K562 (cell line): ENCODE measurements around the gene ZNF276. TPM values are rescaled to one million over a fixed set of nuclear protein-coding genes. Genes with fewer than 3 reads are reported as not detected.
A peak's percentile ranks its signal among the peaks of the same experiment; 100 is the strongest.

Experiments
- BCL6 ChIP-seq: fragments of 250-450 bp; sonication (Bioruptor Pico); IDR thresholded peaks from 2 replicates; pipeline ENCODE4 v1.4.0; 2020
- BDP1 ChIP-seq: IDR thresholded peaks from 3 replicates; pipeline ENCODE4 v1.6.1; 2011; ENCODE audit not compliant: insufficient read length, insufficient read depth
- CCAR2 ChIP-seq: fragments of 200-400 bp; formaldehyde crosslinking; IDR thresholded peaks from 2 replicates; pipeline ENCODE4 v1.6.1; 2017; ENCODE audit warnings: mild to moderate bottlenecking, low read depth, low read length
- CTCF ChIP-seq, 3 experiments: IDR thresholded peaks in 2 of 3; conservative IDR thresholded peaks in 1 of 3; 2 replicates each; pipeline ENCODE4 v1.5.1; 2011 to 2012; ENCODE audit warnings: low read length in 3 of 3, mild to moderate bottlenecking in 3 of 3, control low read depth in 2 of 3, improper control_type of control experiment in 1 of 3, inconsistent platforms in 1 of 3, low read depth in 1 of 3, mixed read lengths in 1 of 3, moderate library complexity in 1 of 3; ENCODE audit not compliant: insufficient read depth in 2 of 3
- ERF ChIP-seq: fragments of 450-650 bp; formaldehyde crosslinking; IDR thresholded peaks from 2 replicates; pipeline ENCODE4 v1.4.0; 2020; ENCODE audit warnings: mild to moderate bottlenecking, mixed read lengths
- GATAD2A ChIP-seq: fragments of 450-650 bp; IDR thresholded peaks from 2 replicates; pipeline ENCODE4 v1.6.1; 2017
- HEY1 ChIP-seq: fragments of 250-450 bp; sonication (Bioruptor Pico); IDR thresholded peaks from 2 replicates; pipeline ENCODE4 v1.5.0; 2020; ENCODE audit warnings: mild to moderate bottlenecking, moderate library complexity, borderline replicate concordance
- IRF9 ChIP-seq: fragments of 450-650 bp; IDR thresholded peaks from 2 replicates; pipeline ENCODE4 v1.6.1; 2016; ENCODE audit warnings: missing biosample characterization, missing genetic modification characterization
- KDM2B ChIP-seq: fragments of 250-450 bp; sonication (Bioruptor Pico); IDR thresholded peaks from 2 replicates; pipeline ENCODE4 v1.8.0; 2021; ENCODE audit warnings: mild to moderate bottlenecking, moderate library complexity
- NEUROD1 ChIP-seq: fragments of 150-350 bp; IDR thresholded peaks from 2 replicates; pipeline ENCODE4 v1.6.1; 2014; ENCODE audit warnings: borderline replicate concordance, low read length, low read depth; ENCODE audit not compliant: partially characterized antibody
- NFE2 ChIP-seq: IDR thresholded peaks from 2 replicates; pipeline ENCODE4 v1.6.1; 2014; ENCODE audit warnings: antibody characterized with exemption, low read depth
- PHB ChIP-seq: fragments of 250-450 bp; sonication (Bioruptor Pico); IDR thresholded peaks from 2 replicates; pipeline ENCODE4 v1.5.0; 2021
- PML ChIP-seq: IDR thresholded peaks from 2 replicates; pipeline ENCODE4 v1.6.1; 2012; ENCODE audit warnings: low read length, inconsistent platforms
- POLR2B ChIP-seq: fragments of 450-650 bp; IDR thresholded peaks from 2 replicates; pipeline ENCODE4 v1.6.1; 2018; ENCODE audit warnings: low read depth; ENCODE audit not compliant: partially characterized antibody
- PTTG1 ChIP-seq: fragments of 450-650 bp; IDR thresholded peaks from 2 replicates; pipeline ENCODE4 v1.6.1; 2016; ENCODE audit warnings: low read depth, mild to moderate bottlenecking, missing genetic modification characterization, missing compliant biosample characterization
- RBBP5 ChIP-seq: fragments of 200-600 bp; sonication (generic); IDR thresholded peaks from 2 replicates; pipeline ENCODE4 v1.6.1; 2012; ENCODE audit warnings: borderline replicate concordance, mild to moderate bottlenecking, low read length, control low read depth, inconsistent platforms; ENCODE audit not compliant: insufficient read depth, poor library complexity, severe bottlenecking
- SRSF9 ChIP-seq: fragments of 200-400 bp; formaldehyde crosslinking; IDR thresholded peaks from 2 replicates; pipeline ENCODE4 v1.6.1; 2017; ENCODE audit warnings: low read depth, low read length, borderline replicate concordance
- TCFL5 ChIP-seq: fragments of 250-450 bp; sonication (Bioruptor Pico); conservative IDR thresholded peaks from 2 replicates; pipeline ENCODE4 v1.6.1; 2021; ENCODE audit warnings: mild to moderate bottlenecking, moderate library complexity, matching md5 sums
- THAP12 ChIP-seq: fragments of 250-450 bp; sonication (Bioruptor Pico); IDR thresholded peaks from 2 replicates; pipeline ENCODE4 v1.9.0; 2021; ENCODE audit warnings: mild to moderate bottlenecking, inconsistent platforms
- ZNF583 ChIP-seq: fragments of 250-450 bp; sonication (Bioruptor Pico); IDR thresholded peaks from 2 replicates; pipeline ENCODE4 v1.4.0; 2020
- ZNF589 ChIP-seq: fragments of 200-800 bp; sonication (Bioruptor generic); IDR thresholded peaks from 2 replicates; pipeline ENCODE4 v1.6.1; 2016; ENCODE audit warnings: low read depth, missing genetic modification characterization, missing compliant biosample characterization
- ZNF696 ChIP-seq: fragments of 250-450 bp; sonication (Bioruptor Pico); conservative IDR thresholded peaks from 2 replicates; pipeline ENCODE4 v1.4.0; 2020; ENCODE audit warnings: mild to moderate bottlenecking, moderate library complexity
- polyA plus RNA-seq, 8 experiments: library from polyadenylated mRNA; depleted of rRNA in 4 of 8; stranded (reverse) in 5 of 8; unstranded in 3 of 8; fragments of >200 nt; fragmentation: Nextera tagmentation in 2 of 8; fragmentation: Illumina TruSeq in 1 of 8; extraction: Ambion mirVana in 2 of 8; extraction: Trizol in 1 of 8; gene quantifications; 2 replicates each; pipeline versions ENCODE4 v1.2.1 to v1.2.3, GENCODE V29; 2011 to 2014; ENCODE audit warnings: inconsistent platforms in 1 of 8, missing spikeins in 1 of 8
- total RNA-seq, 7 experiments: library from RNA; depleted of rRNA in 6 of 7; stranded (reverse); fragments of >200 nt in 6 of 7; fragmentation: Illumina TruSeq in 2 of 7; extraction: Trizol in 2 of 7; gene quantifications; 2 replicates each; pipeline versions ENCODE4 v1.2.1 to v1.2.3, GENCODE V29; 2011 to 2021; ENCODE audit warnings: low replicate concordance in 1 of 7
- TF ChIP-seq, protein P1 (sequence below): fragments of 250-450 bp; sonication (Bioruptor Pico); IDR thresholded peaks from 2 replicates; pipeline ENCODE4 v1.8.0; 2022; ENCODE audit warnings: moderate library complexity, mild to moderate bottlenecking, inconsistent platforms

Gene ZNF276
- total and polyA plus RNA-seq, 9 of the 15 experiments (the other 6 are each of a cell fraction or from before 2014, with no cell fraction given) = 0.49 to 43.9 (median 15.8) TPM

GRCh38 chr16:89720813-89721545 is at the start of gene ZNF276, which contains the start of gene VPS9D1 (continued):
- TF ChIP-seq PTTG1 (tag) = no peak
- TF ChIP-seq BCL6 (CRISPR knock-in tag) = no peak
- 0 out of 2 replicates have a peak, but pooled peaks have one; percentile 23 for TF ChIP-seq KDM2B
- TF ChIP-seq ZNF589 (CRISPR knock-in tag) = no peak
- no peak for TF ChIP-seq CCAR2
- TF ChIP-seq ZNF696 (CRISPR knock-in tag) = no peak
- TF ChIP-seq PML = no peak; the same call in none of the 2 replicates
- no peak for TF ChIP-seq CTCF (IDR thresholded peaks at IDR 0.05 in 2 of 3, conservative IDR thresholded peaks at IDR 0.05 in 1 of 3; ENCODE audit: insufficient read depth in 2 of 3, low read depth in 1 of 3, low read length in 3 of 3)
- TF ChIP-seq TCFL5 (CRISPR knock-in tag) = no peak
- TF ChIP-seq POLR2B = no peak
- peak; percentile 82; the same call in 1 of the 2 replicates for TF ChIP-seq THAP12 (CRISPR knock-in tag)
- TF ChIP-seq NFE2 = no peak
- no peak for TF ChIP-seq NEUROD1
- TF ChIP-seq ERF (CRISPR knock-in tag) = peak; percentile 83
- peak; percentile 96 for TF ChIP-seq RBBP5
- TF ChIP-seq IRF9 = no peak
- TF ChIP-seq ZNF583 (CRISPR knock-in tag) = no peak; the same call in 1 of the 2 replicates
- TF ChIP-seq SRSF9 = no peak
- 0 out of 2 replicates have a peak, but pooled peaks have one; percentile 84 for TF ChIP-seq PHB (CRISPR knock-in tag)
- TF ChIP-seq GATAD2A = peak; percentile 70; the same call in 1 of the 2 replicates
- TF ChIP-seq, protein P1, sequence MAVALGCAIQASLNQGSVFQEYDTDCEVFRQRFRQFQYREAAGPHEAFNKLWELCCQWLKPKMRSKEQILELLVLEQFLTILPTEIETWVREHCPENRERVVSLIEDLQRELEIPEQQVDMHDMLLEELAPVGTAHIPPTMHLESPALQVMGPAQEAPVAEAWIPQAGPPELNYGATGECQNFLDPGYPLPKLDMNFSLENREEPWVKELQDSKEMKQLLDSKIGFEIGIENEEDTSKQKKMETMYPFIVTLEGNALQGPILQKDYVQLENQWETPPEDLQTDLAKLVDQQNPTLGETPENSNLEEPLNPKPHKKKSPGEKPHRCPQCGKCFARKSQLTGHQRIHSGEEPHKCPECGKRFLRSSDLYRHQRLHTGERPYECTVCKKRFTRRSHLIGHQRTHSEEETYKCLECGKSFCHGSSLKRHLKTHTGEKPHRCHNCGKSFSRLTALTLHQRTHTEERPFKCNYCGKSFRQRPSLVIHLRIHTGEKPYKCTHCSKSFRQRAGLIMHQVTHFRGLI = no peak
- TF ChIP-seq BDP1 = no peak
- TF ChIP-seq HEY1 (CRISPR knock-in tag) = no peak
